NCI-H1436 treated with DMSO at 0.1 percent for 48 hours (cell line): ENCODE measurements around the gene EXT2.

ENCODE experiments used
- DNase-seq: peaks from one replicate; lab custom pipeline; 2025; lab: John Stamatoyannopoulos, UW

EXT2 gene

GRCh38 chr11:44095506-44096359 is at the start of gene EXT2:
EXT2 (plus strand) TSS chr11:44095678; CDS start chr11:44107713, 12,035 bp downstream.
- DNase-seq = peak; percentile 6

- DNase-seq = no peak
Measured at GRCh38 chr11:44046182-44046581, 49.3 kb upstream of the EXT2 start.

DNA sequence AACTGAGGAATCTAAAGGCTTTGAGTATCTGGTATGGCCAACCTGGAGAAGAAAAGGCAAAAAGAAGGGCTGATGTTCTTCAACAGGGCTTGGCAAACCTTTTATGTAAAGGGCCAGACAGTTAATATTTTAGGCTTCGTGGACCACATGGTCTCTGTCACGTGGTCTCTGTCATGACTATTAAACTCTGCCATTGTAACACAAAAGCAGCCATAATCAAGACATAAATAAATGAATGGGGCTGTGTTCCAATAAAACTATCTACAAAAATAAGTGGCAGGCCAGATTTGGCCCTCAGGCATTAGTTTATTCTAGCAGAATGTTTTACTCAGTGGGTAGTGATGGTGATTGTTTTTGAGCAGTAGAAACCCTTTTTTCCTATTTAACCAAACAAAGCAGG is 48.2 kb upstream of the EXT2 start:
- DNase-seq = no peak

DNA sequence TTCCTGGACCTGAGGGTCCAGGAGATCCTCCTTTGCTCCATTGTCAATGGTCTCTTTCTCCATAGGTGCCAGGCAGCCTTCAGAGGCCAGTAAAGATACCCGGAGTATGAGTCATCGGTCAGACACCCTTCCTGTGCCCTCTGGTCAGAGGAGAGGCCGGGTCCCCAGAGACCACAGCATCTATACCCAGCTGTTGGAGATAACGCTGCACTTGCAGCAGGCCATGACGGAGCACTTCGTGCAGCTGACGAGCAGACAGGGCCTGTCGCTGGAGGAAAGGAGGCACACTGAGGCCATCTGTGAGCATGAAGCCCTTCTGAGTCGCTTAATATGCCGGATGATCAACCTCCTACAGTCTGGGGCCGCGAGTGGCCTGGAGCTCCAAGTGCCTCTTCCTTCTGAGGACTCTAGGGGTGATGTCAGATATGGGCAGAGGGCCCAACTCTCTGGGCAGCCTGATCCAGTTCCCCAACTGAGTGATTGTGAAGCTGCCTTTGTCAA is 47.5 kb upstream of the EXT2 start, which contains the start of gene ACCSL:
Gene ACCSL, plus strand, starts transcription at position 51 of the 501 bp plus-strand sequence. Its CDS starts 56 bp downstream, at position 107.
- DNase-seq = no peak

GRCh38 chr11:44049832-44050231 is 45.6 kb upstream of the EXT2 start:
- DNase-seq = no peak

- no peak for DNase-seq
Measured at GRCh38 chr11:44051171-44051570, 44.3 kb upstream of the EXT2 start.

GRCh38 chr11:44057340-44057739 is 38.1 kb upstream of the EXT2 start:
- DNase-seq = no peak

DNA sequence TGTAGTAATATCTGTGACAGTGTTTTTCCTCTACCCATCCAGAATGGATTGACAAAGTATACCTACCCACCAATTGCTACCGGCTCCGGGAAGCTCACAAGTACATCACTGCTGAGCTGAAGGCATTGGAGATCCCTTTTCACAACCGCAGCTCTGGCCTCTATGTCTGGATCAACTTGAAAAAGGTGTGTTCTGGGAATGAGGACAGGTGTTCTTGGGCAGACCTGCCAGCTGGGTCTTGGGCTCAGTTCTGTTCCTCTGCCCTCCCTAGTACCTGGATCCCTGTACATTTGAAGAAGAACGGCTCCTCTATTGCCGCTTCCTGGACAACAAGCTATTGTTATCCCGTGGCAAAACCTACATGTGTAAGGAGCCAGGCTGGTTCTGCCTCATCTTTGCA is 37.2 kb upstream of the EXT2 start:
- no peak for DNase-seq

DNA sequence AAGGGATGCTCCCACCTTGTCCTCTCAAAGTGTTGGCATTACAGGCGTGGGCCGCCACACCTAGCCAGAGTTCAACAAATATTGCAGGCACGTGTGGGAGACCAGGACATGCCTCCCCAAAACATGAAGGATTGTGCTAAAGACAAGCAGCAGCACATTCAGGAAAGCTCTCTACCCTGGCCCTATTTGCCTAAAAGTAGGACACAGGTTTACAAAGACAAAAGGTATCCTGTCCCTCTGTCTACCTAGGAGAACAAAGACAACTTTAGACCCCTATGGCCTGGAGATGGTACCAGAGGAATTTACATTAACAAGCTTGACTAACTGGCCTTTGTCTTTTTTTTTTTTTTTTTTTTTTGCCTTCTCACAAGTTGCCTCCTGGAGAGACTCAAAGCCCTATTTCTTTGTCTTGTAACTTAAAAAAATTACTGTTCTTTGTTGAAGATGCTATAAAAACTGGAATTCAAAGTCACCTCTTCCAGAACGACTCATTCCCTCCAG is 30.3 kb upstream of the EXT2 start:
- no peak for DNase-seq

DNA sequence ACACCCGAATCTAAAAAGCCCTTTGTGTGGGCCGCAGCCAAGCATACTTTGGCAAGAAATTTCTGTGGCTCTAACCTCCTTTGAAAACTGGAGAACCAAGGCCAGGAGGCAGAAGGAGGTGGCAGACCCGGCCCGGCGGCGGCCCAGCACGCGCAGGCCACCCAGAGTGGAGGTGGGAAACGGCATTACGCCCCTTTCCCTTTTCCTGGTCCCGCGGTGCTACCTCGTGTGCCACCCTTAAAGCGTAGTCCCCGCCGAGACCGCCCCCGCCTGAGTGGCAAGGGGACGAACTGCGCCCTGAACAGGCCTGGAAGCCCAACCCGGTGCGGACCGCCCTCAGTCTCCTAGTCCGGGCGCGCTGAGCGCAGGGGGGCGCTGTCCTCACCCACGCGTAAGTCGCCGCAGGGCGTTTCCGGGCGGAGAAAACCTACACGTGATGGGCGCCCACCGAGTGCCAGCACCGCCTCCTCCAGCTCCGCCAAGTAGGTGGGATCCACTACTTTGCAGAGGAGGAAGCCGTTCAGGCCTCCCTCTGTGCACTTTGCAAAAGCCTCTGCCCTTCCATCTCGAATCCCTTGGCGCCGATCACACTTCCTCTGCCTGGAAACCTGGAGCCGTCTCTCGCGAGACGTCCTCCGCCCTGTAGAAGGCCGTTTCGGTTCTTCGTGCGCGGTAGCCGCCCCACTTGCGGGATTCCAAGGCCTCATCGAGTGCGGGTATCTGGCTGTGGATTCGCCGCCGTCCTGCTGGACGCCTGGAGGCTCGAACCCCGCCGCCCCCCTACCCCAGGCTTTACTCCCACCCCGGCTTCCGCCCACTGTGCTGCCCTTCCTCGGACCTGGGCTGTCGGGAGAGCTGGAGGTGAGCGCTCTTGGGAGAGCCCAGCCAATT is 29.4 kb upstream of the EXT2 start, which contains the start of gene ACCS:
Gene ACCS, plus strand, starts transcription at position 430 of the 891 bp plus-strand sequence. CDS start 1,358 bp downstream, outside the sequence.
- DNase-seq = peak; percentile 78

DNA sequence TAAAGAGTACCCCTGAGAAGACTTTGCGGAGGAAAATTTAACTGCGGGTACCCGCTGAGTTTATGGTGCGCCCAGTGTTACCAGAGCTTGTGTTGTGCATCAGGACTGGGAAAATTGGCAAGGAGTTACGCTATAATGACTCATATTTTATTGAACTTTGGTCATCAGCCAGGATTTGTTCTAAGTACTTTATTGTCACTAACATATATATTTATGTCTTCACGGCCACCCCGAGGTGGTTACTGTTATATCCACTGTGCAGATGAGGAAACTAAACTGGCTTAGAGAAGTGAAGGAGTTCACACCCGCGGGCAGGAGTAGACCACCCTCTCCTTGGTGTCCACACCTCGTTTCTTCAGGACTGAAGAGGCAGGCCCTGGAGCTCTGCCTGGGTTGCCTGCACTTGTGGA is 28.7 kb upstream of the EXT2 start:
- DNase-seq = no peak

DNA sequence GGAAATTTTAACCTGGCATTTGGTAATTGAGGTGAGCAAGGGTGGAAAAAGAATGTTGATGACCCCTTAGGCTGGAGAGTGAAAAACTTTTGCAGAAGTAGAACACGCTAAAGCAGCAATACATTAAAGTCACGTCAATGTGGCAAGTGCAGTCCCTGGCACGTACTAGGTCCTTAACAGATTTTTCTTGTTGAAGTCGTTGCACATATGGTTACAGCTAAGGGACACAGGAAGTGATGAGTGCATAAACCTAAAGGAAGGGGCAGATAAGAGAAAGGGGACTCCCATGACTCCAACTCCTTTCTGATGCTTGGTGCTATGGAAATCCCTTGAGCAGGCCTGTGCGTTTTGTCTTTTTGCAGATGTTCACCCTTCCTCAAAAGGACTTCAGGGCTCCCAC is 28.2 kb upstream of the EXT2 start:
- no peak for DNase-seq

GRCh38 chr11:44068180-44068579 is 27.3 kb upstream of the EXT2 start:
- DNase-seq = no peak

DNA sequence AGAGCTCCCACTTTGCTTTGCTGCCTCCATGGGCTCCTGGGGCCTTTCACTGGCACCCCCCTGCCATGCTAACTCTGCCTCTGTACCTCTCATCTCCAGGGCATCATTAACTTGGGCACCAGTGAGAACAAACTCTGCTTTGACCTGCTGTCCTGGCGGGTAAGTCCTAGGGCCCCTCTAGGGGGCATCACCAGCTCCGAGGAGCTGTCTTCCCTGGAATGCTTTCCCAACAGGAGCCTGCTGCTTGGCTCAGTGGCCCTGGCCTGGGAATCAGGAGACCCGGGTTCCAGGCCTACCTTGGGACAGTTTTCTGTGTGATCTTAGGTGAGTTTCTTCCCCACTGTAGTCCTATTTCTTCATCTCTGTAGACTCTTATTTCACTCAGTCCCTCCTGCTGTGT is 24.3 kb upstream of the EXT2 start:
- DNase-seq = no peak

DNA sequence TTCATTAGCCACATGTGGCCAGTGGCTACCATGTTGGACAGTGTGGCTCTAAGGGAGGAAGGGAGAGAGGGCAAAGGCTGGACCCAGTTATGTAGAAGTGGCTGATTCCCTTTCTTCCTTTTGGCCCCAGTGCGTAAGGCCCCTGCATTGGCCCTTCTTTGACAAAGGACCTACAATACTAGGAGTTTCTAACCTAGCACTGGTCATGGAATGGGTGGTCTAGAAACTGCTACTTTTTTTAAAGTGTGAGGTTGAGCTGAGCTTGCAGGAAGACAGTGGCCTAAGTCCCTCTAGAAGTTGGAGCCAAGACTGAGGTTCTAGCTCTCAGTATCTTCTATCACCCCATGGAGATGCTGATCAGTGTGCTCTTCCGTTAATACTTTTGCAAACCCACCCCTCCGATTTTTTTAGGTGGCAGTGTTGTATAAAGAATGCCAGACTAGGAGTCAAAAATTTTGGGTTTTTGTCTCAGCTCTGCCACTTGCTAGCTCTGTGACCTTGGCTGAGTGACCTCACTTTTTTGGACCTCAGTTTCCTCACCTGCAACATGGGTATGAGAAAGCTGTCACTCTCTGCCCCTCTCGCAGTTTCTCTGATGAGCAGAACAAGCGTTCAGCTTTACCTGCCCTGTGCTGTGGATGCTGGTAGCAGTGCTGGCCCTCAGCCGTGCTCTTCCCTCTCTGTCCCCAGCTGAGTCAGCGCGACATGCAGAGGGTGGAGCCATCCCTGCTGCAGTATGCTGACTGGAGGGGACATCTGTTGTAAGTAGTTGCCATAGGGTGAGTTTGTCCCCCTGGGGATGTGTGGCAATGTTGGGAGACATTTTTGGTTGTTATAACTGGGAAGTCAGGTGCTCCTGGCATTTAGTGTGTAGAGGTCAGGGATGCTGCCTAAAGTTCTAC is 22.5 kb upstream of the EXT2 start:
- no peak for DNase-seq

- no peak for DNase-seq
Measured at GRCh38 chr11:44078794-44079193, 16.7 kb upstream of the EXT2 start.

DNA sequence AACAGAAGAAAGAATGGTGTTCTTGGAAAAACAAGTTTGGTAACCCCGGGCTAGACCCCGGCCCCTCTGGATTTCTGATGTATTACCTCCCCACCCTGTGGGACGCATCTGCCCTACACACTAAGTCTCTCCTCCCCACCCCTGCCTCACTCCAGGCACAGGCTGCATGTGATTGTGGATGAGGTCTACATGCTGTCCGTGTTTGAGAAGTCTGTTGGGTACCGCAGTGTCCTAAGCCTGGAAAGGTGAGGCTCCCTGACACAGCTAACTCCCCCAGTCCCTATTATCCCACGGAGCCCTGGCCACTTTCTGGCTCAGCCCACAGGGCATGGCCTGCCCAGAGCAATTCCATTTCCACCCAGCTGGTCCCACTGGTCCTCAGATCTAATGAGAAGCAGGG is 16.1 kb upstream of the EXT2 start:
- no peak for DNase-seq

DNA sequence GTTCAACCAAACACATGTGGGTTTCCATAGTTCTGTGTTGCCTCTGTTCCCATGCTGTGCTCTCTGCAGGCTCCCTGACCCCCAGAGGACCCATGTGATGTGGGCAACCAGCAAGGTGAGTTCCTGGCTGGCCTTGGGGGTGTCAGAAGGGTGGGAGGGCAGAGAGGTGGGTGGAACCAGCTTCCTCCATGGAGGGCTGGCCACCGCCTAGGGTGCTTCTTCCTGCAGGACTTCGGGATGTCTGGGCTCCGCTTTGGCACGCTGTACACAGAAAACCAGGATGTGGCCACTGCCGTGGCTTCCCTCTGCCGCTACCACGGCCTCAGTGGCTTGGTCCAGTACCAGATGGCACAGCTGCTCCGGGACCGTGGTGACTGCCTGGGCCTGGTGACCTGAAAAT is 14.5 kb upstream of the EXT2 start:
- no peak for DNase-seq

DNA sequence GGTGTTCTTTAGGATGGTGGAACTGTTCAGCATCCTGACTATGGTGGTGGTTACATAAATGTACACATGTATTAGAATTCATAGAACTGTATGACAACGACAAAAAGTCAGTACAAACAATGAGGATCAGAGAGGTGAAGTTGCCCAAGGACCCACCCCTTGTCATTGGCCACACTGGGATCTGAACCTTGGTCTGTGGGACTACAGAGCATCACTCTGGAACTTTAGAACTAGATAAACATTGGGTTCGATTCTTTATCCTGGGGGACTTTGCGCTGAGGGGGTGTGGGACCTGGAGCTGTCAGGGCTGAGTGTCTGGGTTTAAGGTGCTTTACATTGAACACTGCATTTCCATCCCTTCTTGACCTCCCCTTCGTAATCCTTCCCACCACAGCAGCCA is 12.8 kb upstream of the EXT2 start:
- no peak for DNase-seq

- DNase-seq = no peak
Measured at GRCh38 chr11:44083433-44083832, 12.0 kb upstream of the EXT2 start.

DNA sequence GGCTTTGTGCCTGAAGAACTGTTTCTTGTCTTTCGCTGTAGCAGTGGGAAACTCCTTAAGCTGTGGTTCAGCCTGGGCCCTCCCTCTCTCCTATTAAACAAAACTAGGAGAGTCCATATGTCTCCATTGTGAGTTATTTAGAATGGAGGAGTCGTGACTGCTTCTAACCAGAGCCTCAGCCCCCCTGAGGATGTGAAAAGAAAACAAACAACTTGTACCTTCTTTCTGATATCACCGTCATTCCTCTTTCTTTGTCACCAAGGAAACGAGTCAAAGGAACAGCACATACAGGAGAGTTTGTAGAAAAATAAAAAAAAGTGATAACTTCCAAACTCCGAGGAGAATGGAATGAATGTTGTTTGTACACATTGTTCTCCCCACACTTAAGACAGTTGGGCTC is 11.6 kb upstream of the EXT2 start:
- DNase-seq = no peak
